ENCODE results near the gene DNAH2.

The DNAH2 gene, protein sequence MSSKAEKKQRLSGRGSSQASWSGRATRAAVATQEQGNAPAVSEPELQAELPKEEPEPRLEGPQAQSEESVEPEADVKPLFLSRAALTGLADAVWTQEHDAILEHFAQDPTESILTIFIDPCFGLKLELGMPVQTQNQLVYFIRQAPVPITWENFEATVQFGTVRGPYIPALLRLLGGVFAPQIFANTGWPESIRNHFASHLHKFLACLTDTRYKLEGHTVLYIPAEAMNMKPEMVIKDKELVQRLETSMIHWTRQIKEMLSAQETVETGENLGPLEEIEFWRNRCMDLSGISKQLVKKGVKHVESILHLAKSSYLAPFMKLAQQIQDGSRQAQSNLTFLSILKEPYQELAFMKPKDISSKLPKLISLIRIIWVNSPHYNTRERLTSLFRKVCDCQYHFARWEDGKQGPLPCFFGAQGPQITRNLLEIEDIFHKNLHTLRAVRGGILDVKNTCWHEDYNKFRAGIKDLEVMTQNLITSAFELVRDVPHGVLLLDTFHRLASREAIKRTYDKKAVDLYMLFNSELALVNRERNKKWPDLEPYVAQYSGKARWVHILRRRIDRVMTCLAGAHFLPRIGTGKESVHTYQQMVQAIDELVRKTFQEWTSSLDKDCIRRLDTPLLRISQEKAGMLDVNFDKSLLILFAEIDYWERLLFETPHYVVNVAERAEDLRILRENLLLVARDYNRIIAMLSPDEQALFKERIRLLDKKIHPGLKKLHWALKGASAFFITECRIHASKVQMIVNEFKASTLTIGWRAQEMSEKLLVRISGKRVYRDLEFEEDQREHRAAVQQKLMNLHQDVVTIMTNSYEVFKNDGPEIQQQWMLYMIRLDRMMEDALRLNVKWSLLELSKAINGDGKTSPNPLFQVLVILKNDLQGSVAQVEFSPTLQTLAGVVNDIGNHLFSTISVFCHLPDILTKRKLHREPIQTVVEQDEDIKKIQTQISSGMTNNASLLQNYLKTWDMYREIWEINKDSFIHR (N-terminal part only)

DNA sequence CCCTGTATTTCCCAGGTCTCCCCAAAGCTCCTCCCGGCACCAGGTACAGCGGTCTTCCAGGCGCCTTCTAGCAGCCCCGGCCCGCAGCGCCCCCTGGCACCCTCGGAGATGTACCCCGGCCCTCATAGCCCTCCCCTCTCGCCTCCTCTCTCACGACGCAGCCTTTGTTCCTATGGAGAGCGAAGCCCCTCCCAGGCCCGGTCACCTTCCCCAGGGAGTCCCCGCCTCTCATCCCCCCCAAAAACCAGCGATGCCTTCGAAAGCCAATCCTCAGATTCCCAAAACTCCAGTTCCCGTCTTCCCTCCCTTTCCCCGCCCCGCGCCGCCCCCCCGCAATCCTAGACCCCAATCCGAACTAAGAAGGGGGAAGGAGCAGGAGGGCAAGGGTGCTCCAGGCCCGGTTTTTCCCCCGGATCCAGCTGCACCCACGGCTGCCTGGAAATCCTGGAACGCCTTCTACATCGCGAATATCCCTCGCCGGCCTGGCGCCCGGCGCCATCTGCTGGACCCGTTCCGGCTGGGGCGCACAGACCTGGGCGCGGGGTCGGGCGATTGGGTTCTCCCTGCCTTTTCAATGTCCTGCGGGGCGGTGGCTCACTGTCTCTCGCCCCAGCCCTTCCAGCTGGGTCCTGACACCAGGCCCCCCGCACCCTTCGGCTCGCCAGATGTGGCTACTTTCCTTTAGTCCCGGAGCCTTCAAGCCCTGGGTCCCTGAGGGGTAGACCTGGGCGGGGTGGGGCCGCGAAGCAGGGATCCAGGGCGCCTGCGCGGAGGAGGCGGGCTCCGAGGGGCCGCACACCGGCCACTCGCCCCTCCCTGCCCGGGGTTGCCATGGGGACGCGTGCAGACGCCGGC, at the start of gene DNAH2:
Gene DNAH2 (plus strand): TSS at position 844 of the 855 bp plus-strand sequence. CDS start 1,991 bp downstream, outside the sequence.
- DNase-seq (ENCODE audit: low spot score): peak; percentile 89

DNA sequence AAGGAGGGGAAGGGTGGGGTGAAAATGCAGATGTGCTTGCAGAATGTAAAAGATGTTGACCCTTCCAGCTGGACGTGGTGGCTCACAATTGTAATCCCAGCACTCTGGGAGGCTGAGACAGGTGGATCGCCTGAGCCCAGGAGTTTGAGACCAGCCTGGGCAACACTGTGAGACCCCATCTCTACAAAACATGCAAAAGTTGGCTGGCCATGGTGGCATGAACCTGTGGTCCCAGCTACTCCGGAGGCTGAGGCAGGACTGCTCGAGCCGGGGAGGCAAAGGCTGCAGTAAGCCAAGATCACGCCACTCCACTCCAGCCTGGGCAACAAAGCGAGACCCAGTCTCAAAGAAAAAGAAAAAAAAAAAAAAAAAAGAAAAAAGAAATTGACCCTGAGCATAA, 49.1 kb upstream of the DNAH2 start:
- no peak for DNase-seq (ENCODE audit: low spot score)

GRCh38 chr17:7673239-7673638, 44.3 kb upstream of the DNAH2 start:
- DNase-seq (ENCODE audit: low spot score): no peak

DNA sequence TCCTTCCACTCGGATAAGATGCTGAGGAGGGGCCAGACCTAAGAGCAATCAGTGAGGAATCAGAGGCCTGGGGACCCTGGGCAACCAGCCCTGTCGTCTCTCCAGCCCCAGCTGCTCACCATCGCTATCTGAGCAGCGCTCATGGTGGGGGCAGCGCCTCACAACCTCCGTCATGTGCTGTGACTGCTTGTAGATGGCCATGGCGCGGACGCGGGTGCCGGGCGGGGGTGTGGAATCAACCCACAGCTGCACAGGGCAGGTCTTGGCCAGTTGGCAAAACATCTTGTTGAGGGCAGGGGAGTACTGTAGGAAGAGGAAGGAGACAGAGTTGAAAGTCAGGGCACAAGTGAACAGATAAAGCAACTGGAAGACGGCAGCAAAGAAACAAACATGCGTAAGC, 42.6 kb upstream of the DNAH2 start:
- no peak for DNase-seq (ENCODE audit: low spot score)

DNA sequence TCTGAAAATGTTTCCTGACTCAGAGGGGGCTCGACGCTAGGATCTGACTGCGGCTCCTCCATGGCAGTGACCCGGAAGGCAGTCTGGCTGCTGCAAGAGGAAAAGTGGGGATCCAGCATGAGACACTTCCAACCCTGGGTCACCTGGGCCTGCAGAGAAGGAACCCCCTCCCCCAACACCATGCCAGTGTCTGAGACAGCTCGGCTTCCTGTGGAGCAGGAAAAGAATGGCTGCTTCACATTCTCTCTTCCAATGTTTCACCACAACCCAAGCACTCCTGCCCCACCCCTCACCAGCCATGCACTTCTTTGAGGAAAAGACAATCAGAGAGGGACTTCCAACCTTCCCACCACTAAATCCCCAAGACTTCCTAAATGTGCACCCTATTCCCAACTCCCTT, 41.0 kb upstream of the DNAH2 start:
- no peak for DNase-seq (ENCODE audit: low spot score)

DNA sequence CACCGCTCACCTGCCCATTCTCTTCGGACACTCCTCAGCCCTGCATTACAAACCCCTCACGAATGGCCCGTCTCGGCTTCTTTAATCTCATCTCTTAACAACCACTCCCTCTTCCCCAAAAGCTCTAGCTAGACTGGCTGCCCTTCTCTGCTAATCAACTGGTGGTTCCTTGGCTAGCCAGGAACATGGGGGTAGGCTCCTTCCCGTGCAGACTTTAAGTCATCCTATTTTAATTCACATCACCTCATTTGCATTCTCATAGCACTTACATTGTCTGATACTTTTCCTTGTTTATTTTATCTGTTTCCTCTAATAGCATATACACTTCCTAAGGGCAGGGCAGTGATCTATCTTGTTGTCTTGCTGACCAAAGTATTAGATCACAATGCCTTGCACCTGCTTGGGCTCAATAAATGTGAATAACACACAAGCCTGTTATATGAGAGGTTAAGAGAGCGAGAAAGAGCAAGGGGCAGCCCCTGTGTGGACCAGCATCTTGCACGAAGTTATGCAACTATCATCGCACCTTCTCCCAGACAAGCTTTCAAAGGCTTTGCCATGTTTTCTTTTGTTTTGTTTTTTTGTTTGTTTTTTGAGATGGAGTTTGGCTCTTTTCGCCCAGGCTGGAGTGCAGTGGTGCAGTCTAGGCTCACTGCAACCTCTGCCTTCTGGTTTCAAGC, 40.0 kb upstream of the DNAH2 start:
- DNase-seq (ENCODE audit: low spot score): no peak

DNA sequence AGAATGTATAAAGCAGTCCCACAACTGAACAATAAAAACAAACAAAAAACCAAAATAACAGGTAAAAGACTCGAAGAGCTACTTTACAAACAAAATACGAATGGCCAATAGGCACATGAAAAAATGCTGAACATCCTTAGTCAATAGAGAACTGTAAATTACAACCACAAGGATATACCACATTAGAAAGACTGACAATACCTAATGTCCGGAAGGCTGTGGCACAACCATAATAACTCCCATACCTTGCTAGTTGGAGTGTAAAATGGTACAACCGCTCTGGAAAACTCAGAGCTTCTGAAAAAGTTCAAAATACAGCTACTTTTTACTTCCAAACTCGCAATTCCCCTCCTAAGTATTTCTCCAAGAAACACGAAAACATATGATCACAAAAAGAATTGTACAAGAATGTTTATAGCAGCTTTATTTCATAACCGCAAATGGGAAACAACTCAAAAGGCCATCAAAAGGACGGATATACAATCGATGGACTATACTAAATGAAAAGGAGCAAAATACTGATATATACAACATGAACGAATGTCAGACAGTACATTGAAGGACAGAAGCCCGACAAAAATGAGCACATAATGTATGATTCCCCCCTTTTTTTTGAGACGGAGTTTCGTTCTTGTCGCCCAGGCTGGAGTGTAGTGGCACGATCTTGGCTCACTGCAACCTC, 32.6 kb upstream of the DNAH2 start:
- peak; percentile 1 for DNase-seq (ENCODE audit: low spot score)

- DNase-seq (ENCODE audit: low spot score): peak; percentile 90
These were observed 31.9 kb upstream of the DNAH2 start for GRCh38 chr17:7685533-7686221.

DNA sequence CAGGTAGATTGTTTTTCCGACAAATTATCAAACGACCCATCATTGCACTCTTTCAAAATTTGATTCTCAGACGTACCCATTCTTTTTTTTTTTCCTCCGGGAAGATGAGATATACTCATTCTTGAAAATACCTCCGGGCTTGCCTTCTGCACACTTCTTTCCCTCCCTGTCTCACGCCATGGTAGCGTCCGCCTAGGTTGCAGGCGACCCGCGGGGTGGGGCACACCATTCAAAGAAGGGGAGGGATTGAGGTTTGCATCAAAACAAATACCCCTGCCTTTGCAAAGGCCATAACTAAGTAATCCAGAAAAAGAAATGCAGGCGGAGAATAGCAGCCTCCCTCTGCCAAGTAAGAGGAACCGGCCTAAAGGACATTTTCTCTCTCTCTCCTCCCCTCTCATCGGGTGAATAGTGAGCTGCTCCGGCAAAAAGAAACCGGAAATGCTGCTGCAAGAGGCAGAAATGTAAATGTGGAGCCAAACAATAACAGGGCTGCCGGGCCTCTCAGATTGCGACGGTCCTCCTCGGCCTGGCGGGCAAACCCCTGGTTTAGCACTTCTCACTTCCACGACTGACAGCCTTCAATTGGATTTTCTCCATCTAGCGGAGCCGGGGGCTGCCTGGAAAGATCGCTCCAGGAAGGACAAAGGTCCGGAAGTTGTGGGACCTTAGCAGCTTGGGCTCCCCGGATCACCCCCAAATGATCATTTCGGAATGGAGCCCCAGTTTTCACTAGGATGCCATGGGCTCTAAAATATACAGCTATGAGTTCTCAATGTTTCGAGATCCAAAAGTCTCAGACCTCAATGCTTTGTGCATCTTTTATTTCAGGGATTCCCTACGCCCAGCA, 31.1 kb upstream of the DNAH2 start:
- peak; percentile 73 for DNase-seq (ENCODE audit: low spot score)

- peak; percentile 78 for DNase-seq (ENCODE audit: low spot score)
These were observed 30.3 kb upstream of the DNAH2 start, which contains the start of gene TP53 for GRCh38 chr17:7687072-7687907. TSS of gene TP53 (minus strand) at chr17:7687490. CDS start at chr17:7676594, 10,896 bp downstream.

DNA sequence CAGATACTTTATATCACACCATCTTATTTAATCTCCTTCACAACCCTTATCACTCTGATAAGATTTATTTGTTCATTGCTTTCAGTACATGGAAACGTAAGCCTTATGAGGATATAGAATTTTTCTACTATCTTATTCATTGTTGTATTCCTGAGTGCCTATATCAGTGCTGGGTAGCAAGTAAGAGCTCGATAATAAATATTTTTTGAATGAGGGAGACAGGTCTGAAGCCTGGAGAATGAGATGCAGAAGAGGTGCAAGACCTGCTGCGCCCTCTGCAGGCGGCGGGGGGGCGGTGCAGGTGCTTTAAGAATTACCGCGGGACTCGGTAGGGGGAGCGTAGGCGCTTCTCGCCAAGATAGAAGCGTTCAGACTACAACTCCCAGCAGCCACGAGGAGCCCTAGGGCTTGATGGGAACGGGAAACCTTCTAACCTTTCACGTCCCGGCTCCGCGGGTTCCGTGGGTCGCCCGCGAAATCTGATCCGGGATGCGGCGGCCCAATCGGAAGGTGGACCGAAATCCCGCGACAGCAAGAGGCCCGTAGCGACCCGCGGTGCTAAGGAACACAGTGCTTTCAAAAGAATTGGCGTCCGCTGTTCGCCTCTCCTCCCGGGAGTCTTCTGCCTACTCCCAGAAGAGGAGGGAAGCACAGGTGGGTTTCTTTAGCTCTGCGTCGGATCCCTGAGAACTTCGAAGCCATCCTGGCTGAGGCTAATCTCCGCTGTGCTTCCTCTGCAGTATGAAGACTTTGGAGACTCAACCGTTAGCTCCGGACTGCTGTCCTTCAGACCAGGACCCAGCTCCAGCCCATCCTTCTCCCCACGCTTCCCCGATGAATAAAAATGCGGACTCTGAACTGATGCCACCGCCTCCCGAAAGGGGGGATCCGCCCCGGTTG, 29.4 kb upstream of the DNAH2 start, which contains the start of gene WRAP53:
Gene WRAP53 (plus strand): TSS at position 570 of the 900 bp plus-strand sequence. CDS start 172 bp downstream, at position 742.
- DNase-seq (ENCODE audit: low spot score): peak; percentile 95

GRCh38 chr17:7688808-7689316, 28.7 kb upstream of the DNAH2 start:
- DNase-seq (ENCODE audit: low spot score): no peak

- DNase-seq (ENCODE audit: low spot score): no peak
These were observed 22.0 kb upstream of the DNAH2 start for GRCh38 chr17:7695586-7695985.

GRCh38 chr17:7697828-7698588, 19.5 kb upstream of the DNAH2 start:
- no peak for DNase-seq (ENCODE audit: low spot score)

DNA sequence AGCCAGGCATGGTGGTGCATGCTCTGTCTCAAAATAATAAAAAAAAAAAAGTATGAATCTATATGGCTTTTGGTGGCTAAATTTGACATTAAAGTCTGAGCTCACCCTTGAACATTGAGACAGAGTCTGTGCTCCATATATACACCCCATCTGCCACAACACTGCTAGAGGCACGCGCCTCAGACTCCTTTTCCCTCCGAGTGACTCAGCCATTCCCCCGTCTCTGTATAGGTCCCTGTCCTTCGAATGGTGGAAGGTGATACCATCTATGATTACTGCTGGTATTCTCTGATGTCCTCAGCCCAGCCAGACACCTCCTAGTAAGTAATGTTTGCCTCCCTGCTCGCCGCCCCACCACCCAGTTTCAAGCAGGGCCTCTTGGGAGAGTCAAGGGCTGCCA, 17.0 kb upstream of the DNAH2 start:
- DNase-seq (ENCODE audit: low spot score): no peak

- no peak for DNase-seq (ENCODE audit: low spot score)
These were observed 15.9 kb upstream of the DNAH2 start for GRCh38 chr17:7701681-7702080.

All from AG08396 (cell line).